ENCODE measurements around the gene LGALS7B.
"Not testable (repeated sequence)": the region's sequence is repeated elsewhere in the genome, so short reads cannot be mapped to it uniquely, and the experiment has no call there.

DNA sequence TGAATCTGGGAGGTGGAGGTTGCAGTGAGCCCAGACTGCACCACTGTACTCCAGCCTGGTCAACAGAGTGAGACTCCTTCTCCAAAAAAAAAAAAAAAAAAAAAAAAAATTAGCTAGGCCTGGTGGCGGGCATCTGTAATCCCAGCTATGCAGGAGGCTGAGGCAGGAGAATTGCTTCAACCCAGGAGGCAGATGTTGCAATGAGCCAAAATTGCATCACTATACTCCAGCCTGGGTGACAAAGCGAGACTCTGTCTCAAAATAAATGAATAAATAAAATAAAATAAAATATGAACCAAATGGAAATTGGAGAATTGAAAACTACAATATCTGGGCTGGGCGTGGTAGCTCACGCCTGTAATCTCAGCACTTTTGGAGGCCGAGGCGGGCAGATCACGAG, 40.2 kb downstream of the LGALS7B start:
- not testable (repeated sequence) for TF ChIP-seq RFX5 (IDR thresholded peaks at IDR 0.05; ENCODE audit: low read depth, low read length); EZH2 (IDR thresholded peaks at IDR 0.05; ENCODE audit: borderline replicate concordance, control insufficient read depth, low read depth, low read length); POLR2A (IDR thresholded peaks at IDR 0.05; ENCODE audit: low read depth, low read length); ETV6 (conservative IDR thresholded peaks at IDR 0.05 in 1 of 2, IDR thresholded peaks at IDR 0.05 in 1 of 2; ENCODE audit: borderline replicate concordance in 1 of 2, low read depth in 1 of 2); BCL11A (IDR thresholded peaks at IDR 0.05; ENCODE audit: low read depth, low read length); ZNF217 (IDR thresholded peaks at IDR 0.05); CBX3 (IDR thresholded peaks at IDR 0.05; ENCODE audit: borderline replicate concordance, low read depth); GATAD2B (conservative IDR thresholded peaks at IDR 0.05; ENCODE audit: low read depth); SMC3 (IDR thresholded peaks at IDR 0.05; ENCODE audit: borderline replicate concordance, low read length); ZNF207 (IDR thresholded peaks at IDR 0.05; ENCODE audit: borderline replicate concordance)
- TF ChIP-seq, protein P1, sequence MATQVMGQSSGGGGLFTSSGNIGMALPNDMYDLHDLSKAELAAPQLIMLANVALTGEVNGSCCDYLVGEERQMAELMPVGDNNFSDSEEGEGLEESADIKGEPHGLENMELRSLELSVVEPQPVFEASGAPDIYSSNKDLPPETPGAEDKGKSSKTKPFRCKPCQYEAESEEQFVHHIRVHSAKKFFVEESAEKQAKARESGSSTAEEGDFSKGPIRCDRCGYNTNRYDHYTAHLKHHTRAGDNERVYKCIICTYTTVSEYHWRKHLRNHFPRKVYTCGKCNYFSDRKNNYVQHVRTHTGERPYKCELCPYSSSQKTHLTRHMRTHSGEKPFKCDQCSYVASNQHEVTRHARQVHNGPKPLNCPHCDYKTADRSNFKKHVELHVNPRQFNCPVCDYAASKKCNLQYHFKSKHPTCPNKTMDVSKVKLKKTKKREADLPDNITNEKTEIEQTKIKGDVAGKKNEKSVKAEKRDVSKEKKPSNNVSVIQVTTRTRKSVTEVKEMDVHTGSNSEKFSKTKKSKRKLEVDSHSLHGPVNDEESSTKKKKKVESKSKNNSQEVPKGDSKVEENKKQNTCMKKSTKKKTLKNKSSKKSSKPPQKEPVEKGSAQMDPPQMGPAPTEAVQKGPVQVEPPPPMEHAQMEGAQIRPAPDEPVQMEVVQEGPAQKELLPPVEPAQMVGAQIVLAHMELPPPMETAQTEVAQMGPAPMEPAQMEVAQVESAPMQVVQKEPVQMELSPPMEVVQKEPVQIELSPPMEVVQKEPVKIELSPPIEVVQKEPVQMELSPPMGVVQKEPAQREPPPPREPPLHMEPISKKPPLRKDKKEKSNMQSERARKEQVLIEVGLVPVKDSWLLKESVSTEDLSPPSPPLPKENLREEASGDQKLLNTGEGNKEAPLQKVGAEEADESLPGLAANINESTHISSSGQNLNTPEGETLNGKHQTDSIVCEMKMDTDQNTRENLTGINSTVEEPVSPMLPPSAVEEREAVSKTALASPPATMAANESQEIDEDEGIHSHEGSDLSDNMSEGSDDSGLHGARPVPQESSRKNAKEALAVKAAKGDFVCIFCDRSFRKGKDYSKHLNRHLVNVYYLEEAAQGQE (IDR thresholded peaks at IDR 0.05; ENCODE audit: low read depth, low read length), result not testable (repeated sequence)
- TF ChIP-seq, protein P2, sequence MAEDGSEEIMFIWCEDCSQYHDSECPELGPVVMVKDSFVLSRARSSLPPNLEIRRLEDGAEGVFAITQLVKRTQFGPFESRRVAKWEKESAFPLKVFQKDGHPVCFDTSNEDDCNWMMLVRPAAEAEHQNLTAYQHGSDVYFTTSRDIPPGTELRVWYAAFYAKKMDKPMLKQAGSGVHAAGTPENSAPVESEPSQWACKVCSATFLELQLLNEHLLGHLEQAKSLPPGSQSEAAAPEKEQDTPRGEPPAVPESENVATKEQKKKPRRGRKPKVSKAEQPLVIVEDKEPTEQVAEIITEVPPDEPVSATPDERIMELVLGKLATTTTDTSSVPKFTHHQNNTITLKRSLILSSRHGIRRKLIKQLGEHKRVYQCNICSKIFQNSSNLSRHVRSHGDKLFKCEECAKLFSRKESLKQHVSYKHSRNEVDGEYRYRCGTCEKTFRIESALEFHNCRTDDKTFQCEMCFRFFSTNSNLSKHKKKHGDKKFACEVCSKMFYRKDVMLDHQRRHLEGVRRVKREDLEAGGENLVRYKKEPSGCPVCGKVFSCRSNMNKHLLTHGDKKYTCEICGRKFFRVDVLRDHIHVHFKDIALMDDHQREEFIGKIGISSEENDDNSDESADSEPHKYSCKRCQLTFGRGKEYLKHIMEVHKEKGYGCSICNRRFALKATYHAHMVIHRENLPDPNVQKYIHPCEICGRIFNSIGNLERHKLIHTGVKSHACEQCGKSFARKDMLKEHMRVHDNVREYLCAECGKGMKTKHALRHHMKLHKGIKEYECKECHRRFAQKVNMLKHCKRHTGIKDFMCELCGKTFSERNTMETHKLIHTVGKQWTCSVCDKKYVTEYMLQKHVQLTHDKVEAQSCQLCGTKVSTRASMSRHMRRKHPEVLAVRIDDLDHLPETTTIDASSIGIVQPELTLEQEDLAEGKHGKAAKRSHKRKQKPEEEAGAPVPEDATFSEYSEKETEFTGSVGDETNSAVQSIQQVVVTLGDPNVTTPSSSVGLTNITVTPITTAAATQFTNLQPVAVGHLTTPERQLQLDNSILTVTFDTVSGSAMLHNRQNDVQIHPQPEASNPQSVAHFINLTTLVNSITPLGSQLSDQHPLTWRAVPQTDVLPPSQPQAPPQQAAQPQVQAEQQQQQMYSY (CRISPR knock-in tag; IDR thresholded peaks at IDR 0.05), result not testable (repeated sequence)
- TF ChIP-seq, protein P3, sequence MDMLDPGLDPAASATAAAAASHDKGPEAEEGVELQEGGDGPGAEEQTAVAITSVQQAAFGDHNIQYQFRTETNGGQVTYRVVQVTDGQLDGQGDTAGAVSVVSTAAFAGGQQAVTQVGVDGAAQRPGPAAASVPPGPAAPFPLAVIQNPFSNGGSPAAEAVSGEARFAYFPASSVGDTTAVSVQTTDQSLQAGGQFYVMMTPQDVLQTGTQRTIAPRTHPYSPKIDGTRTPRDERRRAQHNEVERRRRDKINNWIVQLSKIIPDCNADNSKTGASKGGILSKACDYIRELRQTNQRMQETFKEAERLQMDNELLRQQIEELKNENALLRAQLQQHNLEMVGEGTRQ (IDR thresholded peaks at IDR 0.05; ENCODE audit: borderline replicate concordance, low read depth, low read length), result not testable (repeated sequence)
- TF ChIP-seq, protein P4, sequence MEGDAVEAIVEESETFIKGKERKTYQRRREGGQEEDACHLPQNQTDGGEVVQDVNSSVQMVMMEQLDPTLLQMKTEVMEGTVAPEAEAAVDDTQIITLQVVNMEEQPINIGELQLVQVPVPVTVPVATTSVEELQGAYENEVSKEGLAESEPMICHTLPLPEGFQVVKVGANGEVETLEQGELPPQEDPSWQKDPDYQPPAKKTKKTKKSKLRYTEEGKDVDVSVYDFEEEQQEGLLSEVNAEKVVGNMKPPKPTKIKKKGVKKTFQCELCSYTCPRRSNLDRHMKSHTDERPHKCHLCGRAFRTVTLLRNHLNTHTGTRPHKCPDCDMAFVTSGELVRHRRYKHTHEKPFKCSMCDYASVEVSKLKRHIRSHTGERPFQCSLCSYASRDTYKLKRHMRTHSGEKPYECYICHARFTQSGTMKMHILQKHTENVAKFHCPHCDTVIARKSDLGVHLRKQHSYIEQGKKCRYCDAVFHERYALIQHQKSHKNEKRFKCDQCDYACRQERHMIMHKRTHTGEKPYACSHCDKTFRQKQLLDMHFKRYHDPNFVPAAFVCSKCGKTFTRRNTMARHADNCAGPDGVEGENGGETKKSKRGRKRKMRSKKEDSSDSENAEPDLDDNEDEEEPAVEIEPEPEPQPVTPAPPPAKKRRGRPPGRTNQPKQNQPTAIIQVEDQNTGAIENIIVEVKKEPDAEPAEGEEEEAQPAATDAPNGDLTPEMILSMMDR (IDR thresholded peaks at IDR 0.05 in 2 of 3, conservative IDR thresholded peaks at IDR 0.05 in 1 of 3; ENCODE audit: control insufficient read depth in 2 of 3, extremely low read depth in 1 of 3, insufficient read depth in 1 of 3, low read depth in 3 of 3, low read length in 3 of 3), result not testable (repeated sequence)

All from GM12878 (cell line).